Ishikawa (cell line): ENCODE measurements around the gene MESP1.

Source experiments
- EGR1 ChIP-seq: IDR thresholded peaks from 2 replicates; pipeline ENCODE4 v1.6.1; 2012
- FOXM1 ChIP-seq: IDR thresholded peaks from 2 replicates; pipeline ENCODE4 v1.6.1; 2012; ENCODE audit warnings: low read depth, borderline replicate concordance
- YY1 ChIP-seq: IDR thresholded peaks from 2 replicates; pipeline ENCODE4 v1.6.1; 2012; ENCODE audit warnings: low read depth
- TF ChIP-seq, protein P1 (sequence below): IDR thresholded peaks from 2 replicates; pipeline ENCODE4 v1.6.1; 2012; ENCODE audit warnings: low read depth, mild to moderate bottlenecking

DNA sequence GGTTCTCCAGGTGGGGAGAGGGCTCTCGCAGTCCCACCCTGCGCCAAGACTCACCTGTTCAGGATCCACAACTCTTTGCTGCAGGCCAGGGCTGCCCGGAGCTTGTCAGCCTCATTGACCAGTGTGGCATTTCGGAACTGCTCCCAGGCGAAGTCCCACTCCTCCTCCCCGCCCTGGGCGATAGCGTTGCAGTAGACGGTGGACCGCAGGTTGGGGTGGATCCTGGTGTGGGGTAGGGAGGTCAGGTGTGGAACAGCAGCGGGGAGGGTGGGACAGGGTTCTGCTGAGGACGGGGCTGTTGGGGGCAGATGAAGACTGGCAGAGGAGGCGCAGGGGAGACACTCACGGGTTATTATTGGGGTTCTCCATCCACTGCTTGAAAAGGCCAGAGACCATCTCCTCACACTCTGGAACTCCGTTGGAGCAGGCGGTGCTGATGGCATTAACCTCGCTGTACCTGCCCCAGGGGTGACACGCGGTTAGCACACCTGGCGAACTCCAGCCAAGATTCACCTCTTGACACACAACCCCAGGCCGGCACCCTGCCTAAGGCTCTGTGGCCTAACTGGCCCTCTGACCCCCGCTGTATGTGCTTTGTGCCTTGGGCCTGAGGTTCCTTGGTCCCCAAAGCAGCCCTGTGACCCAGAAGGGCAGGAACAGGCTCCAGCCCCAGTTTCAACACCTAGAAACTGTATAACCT, 41.2 kb upstream of the MESP1 start:
- TF ChIP-seq EGR1: no peak
- TF ChIP-seq YY1: no peak
- no peak for TF ChIP-seq FOXM1
- TF ChIP-seq, protein P1, sequence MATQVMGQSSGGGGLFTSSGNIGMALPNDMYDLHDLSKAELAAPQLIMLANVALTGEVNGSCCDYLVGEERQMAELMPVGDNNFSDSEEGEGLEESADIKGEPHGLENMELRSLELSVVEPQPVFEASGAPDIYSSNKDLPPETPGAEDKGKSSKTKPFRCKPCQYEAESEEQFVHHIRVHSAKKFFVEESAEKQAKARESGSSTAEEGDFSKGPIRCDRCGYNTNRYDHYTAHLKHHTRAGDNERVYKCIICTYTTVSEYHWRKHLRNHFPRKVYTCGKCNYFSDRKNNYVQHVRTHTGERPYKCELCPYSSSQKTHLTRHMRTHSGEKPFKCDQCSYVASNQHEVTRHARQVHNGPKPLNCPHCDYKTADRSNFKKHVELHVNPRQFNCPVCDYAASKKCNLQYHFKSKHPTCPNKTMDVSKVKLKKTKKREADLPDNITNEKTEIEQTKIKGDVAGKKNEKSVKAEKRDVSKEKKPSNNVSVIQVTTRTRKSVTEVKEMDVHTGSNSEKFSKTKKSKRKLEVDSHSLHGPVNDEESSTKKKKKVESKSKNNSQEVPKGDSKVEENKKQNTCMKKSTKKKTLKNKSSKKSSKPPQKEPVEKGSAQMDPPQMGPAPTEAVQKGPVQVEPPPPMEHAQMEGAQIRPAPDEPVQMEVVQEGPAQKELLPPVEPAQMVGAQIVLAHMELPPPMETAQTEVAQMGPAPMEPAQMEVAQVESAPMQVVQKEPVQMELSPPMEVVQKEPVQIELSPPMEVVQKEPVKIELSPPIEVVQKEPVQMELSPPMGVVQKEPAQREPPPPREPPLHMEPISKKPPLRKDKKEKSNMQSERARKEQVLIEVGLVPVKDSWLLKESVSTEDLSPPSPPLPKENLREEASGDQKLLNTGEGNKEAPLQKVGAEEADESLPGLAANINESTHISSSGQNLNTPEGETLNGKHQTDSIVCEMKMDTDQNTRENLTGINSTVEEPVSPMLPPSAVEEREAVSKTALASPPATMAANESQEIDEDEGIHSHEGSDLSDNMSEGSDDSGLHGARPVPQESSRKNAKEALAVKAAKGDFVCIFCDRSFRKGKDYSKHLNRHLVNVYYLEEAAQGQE: no peak
